GM19438 (cell line): ENCODE measurements around the gene LRRC4C.

ENCODE experiments used
- ATAC-seq: cut with Tn5 transposase; IDR thresholded peaks from one replicate; pipeline ENCODE4 v1.9.1; 2021; ENCODE audit warnings: low read depth; ENCODE audit not compliant: unreplicated experiment

Gene LRRC4C

DNA sequence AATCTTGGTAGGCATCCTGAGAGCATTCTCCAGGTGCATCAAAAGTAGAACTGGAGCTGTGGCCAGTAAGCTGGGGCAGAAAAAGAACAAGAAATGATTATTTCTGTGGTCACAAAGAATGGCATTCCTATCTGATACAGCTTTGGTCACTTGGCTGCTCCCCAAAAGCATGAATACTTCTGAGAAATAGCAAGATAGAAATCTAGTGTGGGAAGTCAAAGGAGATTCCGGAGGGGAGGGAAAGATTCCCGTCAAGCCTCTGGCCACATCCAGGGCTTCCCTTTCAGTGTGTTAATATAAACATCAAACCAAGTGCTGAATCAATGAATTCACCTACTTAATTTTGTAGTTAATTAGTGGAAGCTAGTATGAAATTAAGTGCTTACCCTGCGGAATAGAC is 1185.4 kb downstream of the LRRC4C start:
- no peak for ATAC-seq

DNA sequence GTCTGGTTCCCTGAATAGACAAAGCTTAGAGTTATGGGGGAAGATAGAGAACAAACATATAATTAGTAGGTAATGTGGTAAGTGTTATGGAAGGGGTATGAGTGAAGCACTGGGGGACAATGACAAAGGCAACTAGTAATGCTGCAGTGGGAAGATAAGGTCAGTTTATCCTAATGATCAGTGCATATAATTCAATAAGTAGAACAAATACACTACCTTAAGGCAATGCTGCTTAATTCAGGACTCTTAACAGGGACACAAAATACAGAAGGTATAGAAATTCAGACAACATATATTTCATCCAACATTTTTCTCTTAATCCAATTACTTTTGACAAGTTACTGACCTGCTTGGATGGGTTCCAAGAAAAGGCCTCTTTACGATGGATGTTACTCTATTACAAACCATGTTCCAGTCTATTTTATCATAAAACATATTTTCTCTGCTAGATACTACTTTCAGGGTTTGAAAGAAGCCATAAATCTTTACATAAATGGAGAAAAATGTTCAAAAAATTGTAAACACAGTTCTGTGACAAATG is 1186.2 kb downstream of the LRRC4C start:
- no peak for ATAC-seq

DNA sequence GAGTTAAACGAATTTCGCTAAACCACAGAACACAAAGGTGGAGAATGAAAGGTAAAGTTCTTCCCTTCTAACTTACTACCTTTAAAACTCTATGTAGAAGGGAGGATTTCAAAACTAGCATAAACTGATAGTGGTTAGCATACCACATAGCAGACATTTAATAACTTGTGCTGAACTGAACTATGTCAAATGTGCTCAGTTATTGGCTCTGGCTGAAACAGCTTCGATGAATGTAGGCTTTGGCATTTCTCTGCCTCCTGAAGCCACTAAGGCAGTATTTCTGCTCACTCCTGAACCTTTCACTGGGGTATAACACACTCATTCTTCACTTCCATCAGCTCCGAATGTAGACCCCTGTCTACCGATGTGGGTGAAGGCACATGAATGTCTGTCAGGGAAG is 1188.1 kb downstream of the LRRC4C start:
- ATAC-seq: no peak

DNA sequence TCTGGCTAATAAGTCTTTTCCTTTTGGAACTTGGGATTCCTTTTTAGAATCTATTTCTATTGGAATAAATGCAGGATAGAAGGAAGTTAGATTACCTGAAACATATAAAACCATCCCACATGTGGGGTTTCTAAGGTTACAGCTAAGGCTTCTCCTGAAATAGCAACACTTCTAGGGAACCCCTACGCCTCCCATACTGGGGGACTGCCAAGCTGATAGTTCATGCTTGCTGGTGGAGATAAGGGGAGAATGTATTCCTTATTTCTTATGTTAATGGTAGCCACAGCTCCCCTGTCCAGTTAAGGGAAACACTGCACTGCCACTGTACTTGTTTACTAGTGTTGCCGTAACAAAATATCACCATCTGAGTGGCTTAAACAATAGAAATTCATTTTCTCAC is 1189.6 kb downstream of the LRRC4C start:
- ATAC-seq: no peak

DNA sequence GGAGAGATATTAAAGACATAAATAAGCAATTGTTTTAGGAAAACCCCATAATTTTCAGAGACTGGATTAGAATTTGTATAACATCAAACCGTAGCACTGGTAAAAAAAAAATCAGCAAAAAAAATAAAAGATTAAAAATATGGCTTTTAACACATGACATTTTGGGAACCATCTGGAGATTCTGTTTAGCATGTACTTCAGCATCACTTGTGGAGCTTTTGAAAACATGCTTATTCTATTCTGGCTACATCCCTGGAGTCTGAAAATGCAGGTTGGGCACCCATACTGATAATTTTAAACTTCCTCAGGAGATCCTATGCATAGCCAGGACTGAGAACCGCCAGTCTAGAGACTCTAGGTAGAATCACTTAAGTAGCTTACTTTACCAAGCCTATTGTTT is 1190.9 kb downstream of the LRRC4C start:
- no peak for ATAC-seq

DNA sequence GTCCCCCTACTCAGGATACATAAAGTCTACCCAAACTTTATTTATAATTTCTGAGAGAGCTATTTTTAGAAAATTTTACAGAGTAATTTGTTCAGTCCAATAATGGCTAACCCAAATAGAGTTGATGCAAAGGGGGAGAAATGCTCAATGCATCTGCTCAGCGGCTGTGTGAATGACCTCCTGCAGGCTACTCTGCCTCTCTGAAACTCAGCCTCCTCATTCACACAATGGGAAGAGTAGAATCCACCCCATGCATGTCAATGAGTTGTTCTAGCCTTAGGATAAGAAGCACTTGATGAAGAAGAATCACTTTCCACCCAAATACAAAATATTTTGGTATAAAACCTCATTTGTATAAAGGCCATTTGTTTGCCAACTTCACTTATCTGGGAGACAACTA is 1204.0 kb downstream of the LRRC4C start:
- ATAC-seq: no peak

DNA sequence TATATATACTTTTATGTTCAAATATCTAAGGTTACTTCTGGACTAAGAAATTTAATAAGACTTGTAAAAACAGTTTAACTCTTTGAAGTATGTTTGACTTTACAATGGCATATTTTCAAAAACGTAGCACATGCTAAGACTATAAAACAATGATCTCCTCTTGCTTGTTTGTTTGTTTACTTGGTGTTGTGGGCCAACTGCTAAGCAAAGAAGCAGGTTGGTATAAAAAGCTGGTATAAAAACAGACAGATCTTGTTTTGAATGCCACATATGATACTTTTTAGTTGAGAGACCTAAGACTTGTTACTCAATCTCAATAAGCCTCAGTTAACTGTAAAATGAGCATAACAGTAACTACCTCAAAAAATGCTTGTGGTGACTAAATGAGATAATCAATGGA is 1206.3 kb downstream of the LRRC4C start:
- ATAC-seq: no peak

DNA sequence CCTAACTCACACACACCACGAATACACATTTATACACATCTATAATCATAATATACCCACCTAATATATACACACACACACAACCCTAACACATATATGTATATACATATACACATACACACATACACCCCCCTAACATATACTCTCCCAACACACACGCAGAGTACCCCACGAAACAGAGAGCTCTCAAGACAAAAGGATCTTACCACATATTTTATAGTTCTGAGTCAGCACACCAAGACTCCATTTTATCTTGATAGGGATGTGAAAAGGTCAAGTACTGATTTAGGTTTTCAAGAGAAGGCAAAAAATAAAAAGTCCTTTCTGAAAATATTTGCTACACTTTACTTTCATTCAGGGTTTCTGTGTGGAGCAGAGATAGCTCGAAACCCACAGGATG is 1207.2 kb downstream of the LRRC4C start:
- no peak for ATAC-seq

DNA sequence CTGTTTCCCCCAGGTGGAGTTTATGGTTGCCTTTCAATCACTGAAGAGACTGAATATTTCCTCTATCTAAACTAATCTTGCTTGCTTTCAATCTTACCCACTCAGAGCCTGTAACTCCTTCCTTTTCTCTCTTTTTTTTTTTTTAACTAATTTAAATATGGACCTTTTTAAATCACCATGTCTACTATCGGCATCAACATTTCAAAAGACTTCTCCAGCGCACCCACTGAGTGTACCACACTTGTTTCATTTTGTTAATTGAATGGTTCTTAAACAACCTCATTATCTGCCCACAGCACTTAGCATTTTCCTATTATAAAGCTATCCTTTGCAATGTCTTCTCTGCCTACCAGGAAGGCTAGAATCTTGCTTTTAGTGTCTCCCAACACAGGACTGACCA is 1212.5 kb downstream of the LRRC4C start:
- no peak for ATAC-seq

DNA sequence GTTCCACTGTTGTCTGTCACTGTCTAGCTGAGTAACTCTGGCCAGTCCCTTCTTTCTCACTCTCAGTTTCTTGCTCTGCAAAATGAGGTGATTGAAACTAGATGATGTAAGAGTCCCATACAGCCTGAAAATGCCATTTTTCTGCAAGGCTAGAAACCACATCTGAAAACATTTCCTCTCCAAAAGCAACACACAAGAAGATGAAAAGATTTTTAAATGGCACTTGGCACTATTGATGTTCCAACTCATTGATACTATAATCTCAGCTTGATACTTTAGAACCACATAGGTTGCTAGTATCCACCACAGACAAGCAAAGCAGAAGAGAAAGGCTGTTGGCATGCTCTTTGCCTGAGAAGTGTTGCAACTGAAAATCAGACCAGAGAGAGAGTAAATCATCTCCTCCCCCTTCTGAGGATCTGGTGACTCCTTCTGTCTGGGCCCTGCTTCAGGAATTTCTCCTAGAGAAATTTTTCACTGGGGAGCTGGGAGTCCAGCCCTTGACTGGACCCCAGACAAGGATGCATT is 1217.9 kb downstream of the LRRC4C start:
- ATAC-seq: peak; percentile 93

DNA sequence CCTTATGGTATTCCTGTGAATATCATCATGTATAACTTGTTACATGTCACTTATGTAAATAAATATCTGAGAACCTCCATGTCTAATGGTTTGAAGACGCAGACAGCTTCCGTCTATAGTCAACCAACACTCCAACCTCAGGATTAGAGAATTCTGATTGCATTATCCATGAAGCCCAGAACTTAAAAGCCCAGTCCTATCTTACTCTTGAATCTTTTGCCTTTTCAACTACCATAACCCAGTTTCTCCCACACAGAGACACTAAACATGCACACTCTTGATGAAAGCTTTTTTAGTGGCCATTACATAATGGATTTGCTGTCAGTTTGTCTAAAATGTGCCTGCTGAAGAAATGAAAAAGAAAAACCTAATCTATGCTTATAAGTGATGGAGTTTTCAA is 1219.2 kb downstream of the LRRC4C start:
- ATAC-seq: no peak

DNA sequence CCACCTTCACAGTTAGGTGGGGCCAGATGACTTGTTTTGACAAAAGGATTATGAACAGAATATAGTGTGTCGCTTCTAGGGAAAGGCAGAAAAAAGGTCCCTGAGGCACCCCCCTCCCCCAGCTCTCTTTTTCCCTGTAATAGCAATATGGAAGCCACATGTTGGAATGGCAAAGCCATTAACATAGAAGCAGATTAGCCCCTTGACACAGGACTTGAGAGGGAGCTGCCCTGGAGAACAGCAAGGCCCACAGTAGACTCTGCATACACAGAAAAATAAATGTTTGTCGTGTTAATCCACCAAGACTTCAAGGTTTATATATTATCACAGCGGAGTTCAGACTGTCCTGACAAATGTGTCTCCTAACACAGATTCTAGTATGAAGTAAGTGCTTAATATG is 1222.9 kb downstream of the LRRC4C start:
- no peak for ATAC-seq

DNA sequence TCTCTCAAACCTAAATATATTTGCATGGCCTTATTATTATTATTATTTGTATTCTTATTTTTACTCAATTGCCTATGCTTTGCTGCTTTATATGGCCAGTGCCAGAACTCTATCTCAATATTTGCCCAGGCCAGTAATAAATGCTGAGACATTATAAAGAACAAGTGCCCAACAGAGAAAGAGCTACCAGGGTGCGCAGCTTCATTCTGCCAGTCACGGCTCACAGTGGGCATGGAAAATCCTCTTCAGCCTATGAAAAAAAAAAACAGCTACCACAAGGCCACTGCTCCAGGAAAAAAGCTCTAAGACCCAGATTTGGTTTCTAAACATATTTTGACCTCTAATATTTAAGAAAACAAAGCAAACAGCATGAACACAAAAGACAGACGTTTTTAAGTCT is 1223.6 kb downstream of the LRRC4C start:
- no peak for ATAC-seq

DNA sequence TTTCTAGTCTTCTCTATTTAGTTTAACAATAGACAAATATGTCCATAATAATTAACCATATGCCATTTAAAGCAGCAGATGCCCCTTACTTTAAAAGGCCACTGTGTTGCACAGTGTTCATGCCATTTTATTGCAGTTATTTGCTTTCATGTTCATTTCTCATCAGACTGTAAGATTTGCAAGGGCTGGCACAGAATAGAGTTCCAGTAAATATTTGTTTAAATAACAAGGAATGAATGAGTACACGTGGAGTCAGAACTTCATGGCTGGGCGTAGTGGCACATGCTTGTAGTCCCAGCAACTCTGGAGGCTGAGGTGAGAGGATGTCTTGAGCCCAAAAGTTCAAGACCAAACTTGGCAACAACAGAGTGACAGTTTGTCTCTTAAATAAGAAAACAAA is 1228.6 kb downstream of the LRRC4C start:
- ATAC-seq: no peak

DNA sequence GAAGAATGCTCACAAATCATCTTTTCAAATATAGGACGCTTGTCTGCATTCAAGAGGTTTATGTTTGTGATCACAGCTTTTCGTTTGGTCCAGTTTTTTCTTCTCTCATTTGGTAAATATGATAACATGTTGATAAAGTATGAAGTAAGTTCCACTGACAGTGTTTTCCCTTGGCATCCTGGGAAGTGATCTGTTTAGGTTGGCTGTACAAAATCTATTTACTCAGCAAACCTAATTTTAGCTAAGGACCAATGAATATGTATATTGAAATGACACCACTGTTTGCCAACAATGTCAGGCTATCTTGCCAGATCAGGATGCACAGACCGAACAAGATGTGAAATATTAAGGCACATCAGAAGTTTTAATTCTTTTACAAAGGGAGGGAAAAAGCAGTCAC is 1230.8 kb downstream of the LRRC4C start:
- ATAC-seq: no peak

DNA sequence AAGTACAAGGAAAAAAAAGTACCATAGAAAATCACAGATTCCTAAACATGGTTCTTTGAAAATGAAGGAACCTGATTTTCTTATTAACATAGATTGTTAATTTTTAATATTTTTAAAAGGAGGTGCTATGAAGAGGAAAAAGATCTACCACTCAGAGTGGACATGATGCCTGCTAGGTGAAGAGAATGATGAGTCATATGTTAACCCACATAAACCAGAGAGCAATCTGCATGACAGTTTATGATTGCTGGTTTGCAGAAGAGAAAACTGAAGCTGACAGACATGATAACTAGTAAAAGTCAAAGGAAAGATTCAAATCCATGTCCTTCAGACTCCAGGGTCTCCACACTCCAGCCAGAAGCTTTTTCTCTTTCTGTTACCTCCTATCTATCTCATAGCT is 1231.7 kb downstream of the LRRC4C start:
- peak; percentile 62 for ATAC-seq

DNA sequence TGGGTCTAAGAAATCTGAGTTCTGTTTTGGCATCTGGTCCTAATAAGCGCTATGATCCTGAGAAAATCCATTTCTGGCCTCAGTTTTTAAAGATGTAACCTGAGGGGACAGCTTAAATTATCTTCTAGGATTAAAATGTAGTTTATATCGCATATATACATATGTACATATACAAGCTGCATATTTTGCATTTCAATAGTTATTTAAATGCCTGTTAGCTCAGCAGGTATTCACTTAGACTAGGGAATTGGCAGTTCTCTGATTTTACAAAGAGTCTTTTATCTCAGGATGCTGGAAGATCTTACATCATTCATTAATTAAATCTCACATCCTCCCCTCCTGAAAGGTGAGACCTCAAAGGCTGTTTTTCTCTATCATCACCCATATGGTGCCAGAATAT is 1232.8 kb downstream of the LRRC4C start:
- no peak for ATAC-seq

DNA sequence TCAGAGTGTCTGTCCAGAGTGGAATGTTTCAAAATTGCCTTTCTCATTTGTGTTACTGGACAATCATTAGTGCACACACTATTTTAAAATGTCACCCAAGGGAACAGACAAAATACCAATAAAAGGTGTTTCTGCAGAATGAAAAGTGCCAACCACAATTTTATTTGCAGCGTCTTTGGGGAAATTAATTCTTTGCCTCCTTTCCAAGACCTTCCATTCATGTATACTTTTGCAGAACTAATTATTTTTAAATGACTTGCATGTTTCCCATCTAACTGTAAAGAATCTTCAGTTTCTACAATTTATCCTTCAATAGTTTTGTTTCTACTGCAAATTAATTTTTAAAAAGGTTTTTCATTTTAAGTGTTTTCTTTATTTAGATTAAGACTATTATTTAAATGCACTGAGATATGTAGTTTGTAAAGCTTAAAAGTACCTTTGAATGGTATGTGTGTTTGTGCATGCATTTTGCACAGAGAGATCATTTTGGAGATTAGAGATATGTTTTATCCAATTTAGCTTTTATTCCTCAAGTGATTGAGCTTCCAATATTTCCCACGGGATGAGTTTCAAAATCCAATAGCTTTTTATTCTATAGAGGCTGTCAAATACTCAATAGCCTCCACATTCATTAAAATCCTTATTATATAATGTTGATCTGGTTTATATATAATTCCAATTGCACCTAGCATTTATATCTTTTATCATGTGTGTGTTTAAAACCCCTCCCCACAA is 1235.7 kb downstream of the LRRC4C start:
- ATAC-seq: no peak

DNA sequence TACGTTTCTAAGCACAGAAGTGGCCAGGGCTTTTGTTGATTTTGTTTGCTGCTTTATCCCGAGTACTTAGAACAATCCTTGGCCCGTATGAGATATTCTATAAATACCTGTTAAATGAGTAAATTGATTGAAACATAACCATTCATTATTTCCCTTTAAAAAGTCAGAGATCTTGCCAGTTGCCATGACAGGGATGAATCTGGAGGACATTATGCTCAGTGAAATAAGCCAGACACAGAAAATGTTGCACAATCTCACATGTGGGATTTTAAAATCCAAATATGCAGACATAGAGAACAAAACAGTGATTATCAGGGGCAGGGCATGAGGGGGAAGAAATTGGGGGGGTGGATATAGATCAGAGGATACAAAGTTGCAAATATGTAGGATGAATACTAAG is 1240.1 kb downstream of the LRRC4C start:
- no peak for ATAC-seq

DNA sequence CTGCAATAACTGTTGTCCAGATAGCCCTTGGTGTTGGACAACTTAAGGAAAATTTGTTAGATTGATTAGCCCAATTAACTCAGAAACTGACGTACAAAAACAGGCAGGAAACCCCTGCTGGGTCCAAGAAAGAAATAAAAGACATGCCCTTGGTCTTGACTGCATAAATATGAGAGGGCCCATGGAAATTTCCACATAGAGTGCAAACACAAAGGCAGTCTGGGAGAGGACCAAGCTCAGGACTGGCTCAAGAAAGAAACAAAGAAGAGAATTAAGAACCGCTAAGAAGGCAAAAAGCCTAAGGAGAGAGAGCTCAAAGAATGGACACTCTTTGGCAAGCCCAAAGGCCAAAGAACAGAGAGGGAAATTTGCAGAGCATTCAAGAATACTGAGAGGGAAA is 1243.9 kb downstream of the LRRC4C start:
- no peak for ATAC-seq

DNA sequence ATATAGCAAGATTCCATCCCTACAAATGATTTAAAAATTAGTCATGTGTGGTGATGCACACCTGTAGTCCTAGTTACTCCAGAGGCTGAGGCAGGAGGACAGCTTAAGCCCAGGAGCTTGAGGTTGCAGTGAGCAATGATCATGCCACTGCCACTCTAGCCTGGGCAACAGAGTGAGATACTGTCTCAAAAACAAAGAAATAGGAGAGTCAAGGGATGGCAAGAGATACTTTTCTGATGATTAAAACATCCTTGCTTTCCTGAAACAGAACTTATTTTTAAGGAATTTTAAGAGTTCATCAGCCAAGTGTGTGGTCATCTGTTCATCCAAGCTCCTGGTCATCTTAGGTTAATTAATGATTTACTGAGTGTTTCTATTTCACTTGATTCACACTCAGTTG is 1252.0 kb downstream of the LRRC4C start:
- ATAC-seq: no peak

DNA sequence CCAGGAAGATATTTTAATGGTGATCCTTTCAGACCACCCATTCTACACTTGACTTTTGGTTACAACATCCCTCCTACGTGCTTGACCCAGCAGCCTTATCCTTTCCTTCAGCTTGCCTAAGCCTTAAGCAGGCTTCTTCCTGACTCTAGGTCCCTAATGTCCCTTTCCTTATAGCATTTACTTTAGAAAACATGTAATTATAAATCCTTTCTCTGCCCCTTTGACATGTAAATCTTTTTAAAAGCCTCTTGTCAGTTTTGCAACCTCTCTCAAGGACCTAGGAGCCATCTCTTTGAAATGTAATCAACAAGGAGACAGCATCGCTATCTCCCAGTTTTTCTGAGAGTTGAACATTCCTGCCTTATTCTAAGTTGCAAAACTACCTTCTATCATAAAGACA is 1255.2 kb downstream of the LRRC4C start:
- ATAC-seq: no peak

DNA sequence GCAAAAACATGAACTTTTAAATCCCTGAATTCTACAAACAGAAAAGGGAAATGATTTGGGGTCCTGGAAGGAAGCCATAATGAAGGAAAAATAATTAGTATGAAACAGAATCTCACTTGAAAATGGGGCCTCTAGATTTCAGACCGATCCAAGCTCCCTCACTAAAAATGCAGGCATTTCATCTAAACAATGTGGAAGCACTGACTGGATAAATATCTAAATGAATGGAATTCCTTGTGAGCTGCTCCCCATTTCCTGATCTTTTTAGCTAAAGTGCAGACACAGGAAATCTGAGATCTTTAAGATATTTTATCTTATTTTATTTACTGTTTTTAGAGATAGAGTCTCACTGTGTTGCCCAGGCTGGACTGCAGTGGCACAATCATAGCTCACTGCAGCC is 1255.8 kb downstream of the LRRC4C start:
- ATAC-seq: no peak
